ENCODE results near the gene PRR30. TPM values are rescaled to one million over a fixed set of nuclear protein-coding genes. Genes with fewer than 3 reads are reported as not detected.

The PRR30 gene
- total RNA-seq (2014; rRNA removed; shearing (Covaris generic)) (not detected in 2 replicates), polyA plus RNA-seq (2016; fragmentation: Nextera tagmentation; extraction: Ambion mirVana) (not detected in 2 replicates)
- long read RNA-seq = 0 reads

DNA sequence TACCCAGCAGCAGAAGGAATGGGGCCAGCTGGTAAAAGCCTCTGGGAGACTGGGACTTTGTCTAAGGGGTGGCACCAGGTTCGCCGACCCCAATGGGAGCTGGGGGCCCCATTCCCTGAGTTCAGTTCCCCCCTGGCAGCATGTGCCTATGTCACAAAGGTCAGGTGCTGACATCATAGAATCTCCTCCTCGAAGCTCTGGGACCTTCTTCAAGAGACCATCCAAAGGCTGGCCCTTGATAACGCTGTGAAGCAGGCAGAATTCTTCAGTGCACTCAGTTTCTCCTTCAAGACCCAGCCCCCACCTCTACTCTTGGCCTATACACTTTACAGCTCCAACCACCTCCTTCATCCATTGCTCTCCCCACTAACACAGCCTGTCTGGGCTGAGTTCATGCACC lies at the start of gene PRR30:
TSS of gene PRR30 (minus strand) at position 101 of the 400 bp plus-strand sequence. CDS start 1,081 bp downstream, outside the sequence.
- Histone ChIP-seq H3K4me1 (ENCODE audit: insufficient read depth) (no peaks in the 10 kb centered on the region), H2AFZ (peak within 1 kb of the TSS; percentile 56; the same call in 1 of the 2 replicates), H3K27me3 (ENCODE audit: insufficient read depth) (no peaks in the 10 kb centered on the region), H3K4me3 (no peak within 1 kb of the TSS), H3K36me3 (ENCODE audit: insufficient read depth) (no peaks in the 10 kb centered on the region), H4K20me1 (replicated peaks; ENCODE audit: insufficient read depth) (no peaks in the 10 kb centered on the region), H3K27ac (ENCODE audit: low read depth) (no peak within 1 kb of the TSS), H3K9me2 (ENCODE audit: insufficient read depth) (no peaks in the 10 kb centered on the region), H3K79me2 (replicated peaks; ENCODE audit: insufficient read depth) (no peaks in the 10 kb centered on the region), H3K4me2 (no peak within 1 kb of the TSS), H3F3A (replicated peaks; ENCODE audit: low read depth) (no peaks in the 10 kb centered on the region; the same call in 1 of the 2 replicates)
- Mint-ChIP-seq H3K36me3 (ENCODE audit: low read depth) (no peaks in the 10 kb centered on the region), H3K4me1 (no peaks in the 10 kb centered on the region), H3K27me3 (ENCODE audit: insufficient read depth, low read depth, poor library complexity) (peaks cover 8% of the 10 kb centered on the region), H3K27ac (no peak within 1 kb of the TSS), H3K4me3 (no peak within 1 kb of the TSS), H3K9me3 (no peaks in the 10 kb centered on the region)
- no peak for TF ChIP-seq POLR2AphosphoS5 (IDR thresholded peaks at IDR 0.05; ENCODE audit: low read depth)
- no peak for TF ChIP-seq ZNF331 (CRISPR knock-in tag; IDR thresholded peaks at IDR 0.05; ENCODE audit: low read depth)
- TF ChIP-seq, protein P1, sequence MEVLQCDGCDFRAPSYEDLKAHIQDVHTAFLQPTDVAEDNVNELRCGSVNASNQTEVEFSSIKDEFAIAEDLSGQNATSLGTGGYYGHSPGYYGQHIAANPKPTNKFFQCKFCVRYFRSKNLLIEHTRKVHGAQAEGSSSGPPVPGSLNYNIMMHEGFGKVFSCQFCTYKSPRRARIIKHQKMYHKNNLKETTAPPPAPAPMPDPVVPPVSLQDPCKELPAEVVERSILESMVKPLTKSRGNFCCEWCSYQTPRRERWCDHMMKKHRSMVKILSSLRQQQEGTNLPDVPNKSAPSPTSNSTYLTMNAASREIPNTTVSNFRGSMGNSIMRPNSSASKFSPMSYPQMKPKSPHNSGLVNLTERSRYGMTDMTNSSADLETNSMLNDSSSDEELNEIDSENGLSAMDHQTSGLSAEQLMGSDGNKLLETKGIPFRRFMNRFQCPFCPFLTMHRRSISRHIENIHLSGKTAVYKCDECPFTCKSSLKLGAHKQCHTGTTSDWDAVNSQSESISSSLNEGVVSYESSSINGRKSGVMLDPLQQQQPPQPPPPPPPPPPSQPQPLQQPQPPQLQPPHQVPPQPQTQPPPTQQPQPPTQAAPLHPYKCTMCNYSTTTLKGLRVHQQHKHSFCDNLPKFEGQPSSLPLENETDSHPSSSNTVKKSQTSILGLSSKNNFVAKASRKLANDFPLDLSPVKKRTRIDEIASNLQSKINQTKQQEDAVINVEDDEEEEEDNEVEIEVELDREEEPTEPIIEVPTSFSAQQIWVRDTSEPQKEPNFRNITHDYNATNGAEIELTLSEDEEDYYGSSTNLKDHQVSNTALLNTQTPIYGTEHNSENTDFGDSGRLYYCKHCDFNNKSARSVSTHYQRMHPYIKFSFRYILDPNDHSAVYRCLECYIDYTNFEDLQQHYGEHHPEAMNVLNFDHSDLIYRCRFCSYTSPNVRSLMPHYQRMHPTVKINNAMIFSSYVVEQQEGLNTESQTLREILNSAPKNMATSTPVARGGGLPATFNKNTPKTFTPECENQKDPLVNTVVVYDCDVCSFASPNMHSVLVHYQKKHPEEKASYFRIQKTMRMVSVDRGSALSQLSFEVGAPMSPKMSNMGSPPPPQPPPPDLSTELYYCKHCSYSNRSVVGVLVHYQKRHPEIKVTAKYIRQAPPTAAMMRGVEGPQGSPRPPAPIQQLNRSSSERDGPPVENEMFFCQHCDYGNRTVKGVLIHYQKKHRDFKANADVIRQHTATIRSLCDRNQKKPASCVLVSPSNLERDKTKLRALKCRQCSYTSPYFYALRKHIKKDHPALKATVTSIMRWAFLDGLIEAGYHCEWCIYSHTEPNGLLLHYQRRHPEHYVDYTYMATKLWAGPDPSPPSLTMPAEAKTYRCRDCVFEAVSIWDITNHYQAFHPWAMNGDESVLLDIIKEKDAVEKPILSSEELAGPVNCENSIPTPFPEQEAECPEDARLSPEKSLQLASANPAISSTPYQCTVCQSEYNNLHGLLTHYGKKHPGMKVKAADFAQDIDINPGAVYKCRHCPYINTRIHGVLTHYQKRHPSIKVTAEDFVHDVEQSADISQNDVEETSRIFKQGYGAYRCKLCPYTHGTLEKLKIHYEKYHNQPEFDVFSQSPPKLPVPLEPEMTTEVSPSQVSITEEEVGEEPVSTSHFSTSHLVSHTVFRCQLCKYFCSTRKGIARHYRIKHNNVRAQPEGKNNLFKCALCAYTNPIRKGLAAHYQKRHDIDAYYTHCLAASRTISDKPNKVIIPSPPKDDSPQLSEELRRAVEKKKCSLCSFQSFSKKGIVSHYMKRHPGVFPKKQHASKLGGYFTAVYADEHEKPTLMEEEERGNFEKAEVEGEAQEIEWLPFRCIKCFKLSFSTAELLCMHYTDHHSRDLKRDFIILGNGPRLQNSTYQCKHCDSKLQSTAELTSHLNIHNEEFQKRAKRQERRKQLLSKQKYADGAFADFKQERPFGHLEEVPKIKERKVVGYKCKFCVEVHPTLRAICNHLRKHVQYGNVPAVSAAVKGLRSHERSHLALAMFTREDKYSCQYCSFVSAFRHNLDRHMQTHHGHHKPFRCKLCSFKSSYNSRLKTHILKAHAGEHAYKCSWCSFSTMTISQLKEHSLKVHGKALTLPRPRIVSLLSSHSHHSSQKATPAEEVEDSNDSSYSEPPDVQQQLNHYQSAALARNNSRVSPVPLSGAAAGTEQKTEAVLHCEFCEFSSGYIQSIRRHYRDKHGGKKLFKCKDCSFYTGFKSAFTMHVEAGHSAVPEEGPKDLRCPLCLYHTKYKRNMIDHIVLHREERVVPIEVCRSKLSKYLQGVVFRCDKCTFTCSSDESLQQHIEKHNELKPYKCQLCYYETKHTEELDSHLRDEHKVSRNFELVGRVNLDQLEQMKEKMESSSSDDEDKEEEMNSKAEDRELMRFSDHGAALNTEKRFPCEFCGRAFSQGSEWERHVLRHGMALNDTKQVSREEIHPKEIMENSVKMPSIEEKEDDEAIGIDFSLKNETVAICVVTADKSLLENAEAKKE (CRISPR knock-in tag; IDR thresholded peaks at IDR 0.05) = no peak
- TF ChIP-seq, protein P2, sequence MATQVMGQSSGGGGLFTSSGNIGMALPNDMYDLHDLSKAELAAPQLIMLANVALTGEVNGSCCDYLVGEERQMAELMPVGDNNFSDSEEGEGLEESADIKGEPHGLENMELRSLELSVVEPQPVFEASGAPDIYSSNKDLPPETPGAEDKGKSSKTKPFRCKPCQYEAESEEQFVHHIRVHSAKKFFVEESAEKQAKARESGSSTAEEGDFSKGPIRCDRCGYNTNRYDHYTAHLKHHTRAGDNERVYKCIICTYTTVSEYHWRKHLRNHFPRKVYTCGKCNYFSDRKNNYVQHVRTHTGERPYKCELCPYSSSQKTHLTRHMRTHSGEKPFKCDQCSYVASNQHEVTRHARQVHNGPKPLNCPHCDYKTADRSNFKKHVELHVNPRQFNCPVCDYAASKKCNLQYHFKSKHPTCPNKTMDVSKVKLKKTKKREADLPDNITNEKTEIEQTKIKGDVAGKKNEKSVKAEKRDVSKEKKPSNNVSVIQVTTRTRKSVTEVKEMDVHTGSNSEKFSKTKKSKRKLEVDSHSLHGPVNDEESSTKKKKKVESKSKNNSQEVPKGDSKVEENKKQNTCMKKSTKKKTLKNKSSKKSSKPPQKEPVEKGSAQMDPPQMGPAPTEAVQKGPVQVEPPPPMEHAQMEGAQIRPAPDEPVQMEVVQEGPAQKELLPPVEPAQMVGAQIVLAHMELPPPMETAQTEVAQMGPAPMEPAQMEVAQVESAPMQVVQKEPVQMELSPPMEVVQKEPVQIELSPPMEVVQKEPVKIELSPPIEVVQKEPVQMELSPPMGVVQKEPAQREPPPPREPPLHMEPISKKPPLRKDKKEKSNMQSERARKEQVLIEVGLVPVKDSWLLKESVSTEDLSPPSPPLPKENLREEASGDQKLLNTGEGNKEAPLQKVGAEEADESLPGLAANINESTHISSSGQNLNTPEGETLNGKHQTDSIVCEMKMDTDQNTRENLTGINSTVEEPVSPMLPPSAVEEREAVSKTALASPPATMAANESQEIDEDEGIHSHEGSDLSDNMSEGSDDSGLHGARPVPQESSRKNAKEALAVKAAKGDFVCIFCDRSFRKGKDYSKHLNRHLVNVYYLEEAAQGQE (IDR thresholded peaks at IDR 0.05; ENCODE audit: unreplicated experiment) = no peak
- TF ChIP-seq JUNB (IDR thresholded peaks at IDR 0.05; ENCODE audit: unreplicated experiment) = no peak
- no peak for TF ChIP-seq CREB1 (CRISPR knock-in tag; IDR thresholded peaks at IDR 0.05; ENCODE audit: low read depth)
- TF ChIP-seq, protein P3, sequence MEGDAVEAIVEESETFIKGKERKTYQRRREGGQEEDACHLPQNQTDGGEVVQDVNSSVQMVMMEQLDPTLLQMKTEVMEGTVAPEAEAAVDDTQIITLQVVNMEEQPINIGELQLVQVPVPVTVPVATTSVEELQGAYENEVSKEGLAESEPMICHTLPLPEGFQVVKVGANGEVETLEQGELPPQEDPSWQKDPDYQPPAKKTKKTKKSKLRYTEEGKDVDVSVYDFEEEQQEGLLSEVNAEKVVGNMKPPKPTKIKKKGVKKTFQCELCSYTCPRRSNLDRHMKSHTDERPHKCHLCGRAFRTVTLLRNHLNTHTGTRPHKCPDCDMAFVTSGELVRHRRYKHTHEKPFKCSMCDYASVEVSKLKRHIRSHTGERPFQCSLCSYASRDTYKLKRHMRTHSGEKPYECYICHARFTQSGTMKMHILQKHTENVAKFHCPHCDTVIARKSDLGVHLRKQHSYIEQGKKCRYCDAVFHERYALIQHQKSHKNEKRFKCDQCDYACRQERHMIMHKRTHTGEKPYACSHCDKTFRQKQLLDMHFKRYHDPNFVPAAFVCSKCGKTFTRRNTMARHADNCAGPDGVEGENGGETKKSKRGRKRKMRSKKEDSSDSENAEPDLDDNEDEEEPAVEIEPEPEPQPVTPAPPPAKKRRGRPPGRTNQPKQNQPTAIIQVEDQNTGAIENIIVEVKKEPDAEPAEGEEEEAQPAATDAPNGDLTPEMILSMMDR (conservative IDR thresholded peaks at IDR 0.05; ENCODE audit: low read depth in 2 of 2) = no peak
- TF ChIP-seq, protein P4, sequence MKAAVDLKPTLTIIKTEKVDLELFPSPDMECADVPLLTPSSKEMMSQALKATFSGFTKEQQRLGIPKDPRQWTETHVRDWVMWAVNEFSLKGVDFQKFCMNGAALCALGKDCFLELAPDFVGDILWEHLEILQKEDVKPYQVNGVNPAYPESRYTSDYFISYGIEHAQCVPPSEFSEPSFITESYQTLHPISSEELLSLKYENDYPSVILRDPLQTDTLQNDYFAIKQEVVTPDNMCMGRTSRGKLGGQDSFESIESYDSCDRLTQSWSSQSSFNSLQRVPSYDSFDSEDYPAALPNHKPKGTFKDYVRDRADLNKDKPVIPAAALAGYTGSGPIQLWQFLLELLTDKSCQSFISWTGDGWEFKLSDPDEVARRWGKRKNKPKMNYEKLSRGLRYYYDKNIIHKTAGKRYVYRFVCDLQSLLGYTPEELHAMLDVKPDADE (IDR thresholded peaks at IDR 0.05) = no peak
- no peak for TF ChIP-seq EZH2 (IDR thresholded peaks at IDR 0.05; ENCODE audit: low read depth, unreplicated experiment)
- no peak for TF ChIP-seq ZNF114 (CRISPR knock-in tag; IDR thresholded peaks at IDR 0.05)
- TF ChIP-seq STAT1 (IDR thresholded peaks at IDR 0.05; ENCODE audit: unreplicated experiment) = no peak
- TF ChIP-seq NANOG (IDR thresholded peaks at IDR 0.05; ENCODE audit: borderline replicate concordance) = no peak
- no peak for TF ChIP-seq EZH2phosphoT487 (IDR thresholded peaks at IDR 0.05; ENCODE audit: unreplicated experiment)
- ATAC-seq = no peak
- DNase-seq (ENCODE audit: low spot score) = no peak
